Astrocyte (in vitro differentiated cells and primary cell): ENCODE measurements around the gene RPN2. TPM values are rescaled to one million over a fixed set of nuclear protein-coding genes. Genes with fewer than 3 reads are reported as not detected.

Source experiments
- DNase-seq: peaks from one replicate; pipeline ENCODE4 v3.0.0-alpha.2; 2010; ENCODE audit warnings: low read depth
- FAIRE-seq: peaks from 2 replicates; lab custom pipeline; 2011; peaks lifted over from hg19 to GRCh38; lab: Jason Lieb, UNC
- H2AFZ ChIP-seq: 2 replicates; pipeline ENCODE4 v1.6.0; 2012; ENCODE audit warnings: low read depth, low read length, inconsistent platforms
- H3K27ac ChIP-seq: 2 replicates; pipeline ENCODE4 v1.5.1; 2011; ENCODE audit warnings: low read depth, low read length, inconsistent platforms
- H3K27me3 ChIP-seq: 2 replicates; pipeline ENCODE4 v1.6.0; 2011; ENCODE audit warnings: low read length, inconsistent platforms; ENCODE audit not compliant: insufficient read depth
- H3K36me3 ChIP-seq: 2 replicates; pipeline ENCODE4 v1.5.1; 2011; ENCODE audit warnings: low read length, inconsistent platforms; ENCODE audit not compliant: insufficient read depth
- H3K4me1 ChIP-seq: 2 replicates; pipeline ENCODE4 v1.5.1; 2011; ENCODE audit warnings: low read length, inconsistent platforms; ENCODE audit not compliant: insufficient read depth
- H3K4me2 ChIP-seq: 2 replicates; pipeline ENCODE4 v1.6.0; 2012; ENCODE audit warnings: low read length, inconsistent platforms
- H3K4me3 ChIP-seq: 2 replicates; pipeline ENCODE4 v1.5.1; 2011; ENCODE audit warnings: low read depth, mild to moderate bottlenecking, low read length, inconsistent platforms; ENCODE audit not compliant: insufficient read depth
- H3K79me2 ChIP-seq: 2 replicates; pipeline ENCODE4 v1.6.0; 2012; ENCODE audit warnings: mild to moderate bottlenecking, low read length, inconsistent platforms; ENCODE audit not compliant: insufficient read depth
- H3K9ac ChIP-seq: 2 replicates; pipeline ENCODE4 v1.6.0; 2012; ENCODE audit warnings: mild to moderate bottlenecking, low read length, inconsistent platforms
- H3K9me3 ChIP-seq: 2 replicates; pipeline ENCODE4 v1.5.1; 2012; ENCODE audit warnings: low read depth, mild to moderate bottlenecking, low read length, inconsistent platforms; ENCODE audit not compliant: insufficient read depth
- H4K20me1 ChIP-seq: 2 replicates; pipeline ENCODE4 v1.6.0; 2012; ENCODE audit warnings: low read length, inconsistent platforms; ENCODE audit not compliant: insufficient read depth
- H3K27ac Mint-ChIP-seq: one replicate; pipeline ENCODE4 v1.8.0; 2021; ENCODE audit warnings: mild to moderate bottlenecking, mixed read lengths; ENCODE audit not compliant: unreplicated experiment
- H3K27me3 Mint-ChIP-seq: one replicate; pipeline ENCODE4 v1.8.0; 2021; ENCODE audit warnings: low read depth, mixed read lengths; ENCODE audit not compliant: unreplicated experiment
- H3K36me3 Mint-ChIP-seq: one replicate; pipeline ENCODE4 v1.8.0; 2021; ENCODE audit warnings: low read depth, mixed read lengths; ENCODE audit not compliant: unreplicated experiment
- H3K4me1 Mint-ChIP-seq: one replicate; pipeline ENCODE4 v1.8.0; 2021; ENCODE audit warnings: low read depth, mixed read lengths; ENCODE audit not compliant: unreplicated experiment
- H3K4me3 Mint-ChIP-seq: one replicate; pipeline ENCODE4 v1.8.0; 2021; ENCODE audit warnings: mild to moderate bottlenecking, moderate library complexity, mixed read lengths; ENCODE audit not compliant: unreplicated experiment
- H3K9me3 Mint-ChIP-seq: one replicate; pipeline ENCODE4 v1.8.0; 2021; ENCODE audit warnings: mild to moderate bottlenecking, mixed read lengths; ENCODE audit not compliant: unreplicated experiment
- EZH2 ChIP-seq: IDR thresholded peaks from 2 replicates; pipeline ENCODE4 v1.6.1; 2012; ENCODE audit warnings: mild to moderate bottlenecking, low read length, inconsistent platforms; ENCODE audit not compliant: insufficient read depth
- total RNA-seq: library from RNA; stranded (reverse); gene quantifications from 2 replicates; pipeline ENCODE4 v1.2.1, GENCODE V29; 2021
- TF ChIP-seq, protein P1 (sequence below): IDR thresholded peaks from 2 replicates; pipeline ENCODE4 v1.5.1; 2011; ENCODE audit warnings: low read depth, mild to moderate bottlenecking, inconsistent platforms, low read length, moderate library complexity; ENCODE audit not compliant: insufficient read depth

The RPN2 gene
- total RNA-seq, 1 donor from 2014 or later = 259 TPM

GRCh38 chr20:37161830-37162549 is 17.1 kb upstream of the RPN2 start:
- Histone ChIP-seq H3K36me3 (no peaks in the 10 kb centered on the region), H3K27ac (no peak overlapping the region), H3K27me3 (peaks cover 4% of the 10 kb centered on the region), H3K4me1 (no peaks in the 10 kb centered on the region), H3K4me3 (no peak overlapping the region), H3K4me2 (no peak overlapping the region), H3K9me3 (no peaks in the 10 kb centered on the region), H4K20me1 (no peaks in the 10 kb centered on the region), H3K9ac (no peak overlapping the region), H2AFZ (no peak overlapping the region), H3K79me2 (no peaks in the 10 kb centered on the region)
- H3K4me3 Mint-ChIP-seq = no peak overlapping the region
- H3K4me1 Mint-ChIP-seq = peaks cover 4% of the 10 kb centered on the region
- FAIRE-seq = no peak
- H3K36me3 Mint-ChIP-seq = no peaks in the 10 kb centered on the region
- no peak for DNase-seq
- no peak overlapping the region for H3K27ac Mint-ChIP-seq
- peaks cover 12% of the 10 kb centered on the region for H3K27me3 Mint-ChIP-seq
- no peak for TF ChIP-seq EZH2
- TF ChIP-seq, protein P1, sequence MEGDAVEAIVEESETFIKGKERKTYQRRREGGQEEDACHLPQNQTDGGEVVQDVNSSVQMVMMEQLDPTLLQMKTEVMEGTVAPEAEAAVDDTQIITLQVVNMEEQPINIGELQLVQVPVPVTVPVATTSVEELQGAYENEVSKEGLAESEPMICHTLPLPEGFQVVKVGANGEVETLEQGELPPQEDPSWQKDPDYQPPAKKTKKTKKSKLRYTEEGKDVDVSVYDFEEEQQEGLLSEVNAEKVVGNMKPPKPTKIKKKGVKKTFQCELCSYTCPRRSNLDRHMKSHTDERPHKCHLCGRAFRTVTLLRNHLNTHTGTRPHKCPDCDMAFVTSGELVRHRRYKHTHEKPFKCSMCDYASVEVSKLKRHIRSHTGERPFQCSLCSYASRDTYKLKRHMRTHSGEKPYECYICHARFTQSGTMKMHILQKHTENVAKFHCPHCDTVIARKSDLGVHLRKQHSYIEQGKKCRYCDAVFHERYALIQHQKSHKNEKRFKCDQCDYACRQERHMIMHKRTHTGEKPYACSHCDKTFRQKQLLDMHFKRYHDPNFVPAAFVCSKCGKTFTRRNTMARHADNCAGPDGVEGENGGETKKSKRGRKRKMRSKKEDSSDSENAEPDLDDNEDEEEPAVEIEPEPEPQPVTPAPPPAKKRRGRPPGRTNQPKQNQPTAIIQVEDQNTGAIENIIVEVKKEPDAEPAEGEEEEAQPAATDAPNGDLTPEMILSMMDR = no peak
- H3K9me3 Mint-ChIP-seq = no peaks in the 10 kb centered on the region

GRCh38 chr20:37162646-37163045 is 16.5 kb upstream of the RPN2 start:
- no peak overlapping the region for H3K27ac Mint-ChIP-seq
- Histone ChIP-seq H3K27ac (no peak overlapping the region), H3K4me2 (no peak overlapping the region), H3K9ac (no peak overlapping the region), H3K36me3 (no peaks in the 10 kb centered on the region), H3K4me1 (no peaks in the 10 kb centered on the region), H3K4me3 (no peak overlapping the region), H3K79me2 (no peaks in the 10 kb centered on the region), H3K27me3 (peaks cover 4% of the 10 kb centered on the region), H4K20me1 (no peaks in the 10 kb centered on the region), H2AFZ (no peak overlapping the region), H3K9me3 (no peaks in the 10 kb centered on the region)
- no peak for DNase-seq
- H3K4me3 Mint-ChIP-seq = no peak overlapping the region
- no peak for FAIRE-seq
- no peak for TF ChIP-seq EZH2
- TF ChIP-seq, protein P1 = no peak
- H3K4me1 Mint-ChIP-seq = peaks cover 4% of the 10 kb centered on the region
- H3K9me3 Mint-ChIP-seq = no peaks in the 10 kb centered on the region
- H3K27me3 Mint-ChIP-seq = peaks cover 12% of the 10 kb centered on the region
- no peaks in the 10 kb centered on the region for H3K36me3 Mint-ChIP-seq
